CD4-positive, alpha-beta T cell treated with Interleukin-2 at 100 ng/mL for 4 hours (primary cell): ENCODE results near the gene PHACTR3.

Source experiments
- DNase-seq: peaks from one replicate; pipeline ENCODE4 v3.0.0-alpha.2; 2020; ENCODE audit warnings: low spot score

Gene PHACTR3

DNA sequence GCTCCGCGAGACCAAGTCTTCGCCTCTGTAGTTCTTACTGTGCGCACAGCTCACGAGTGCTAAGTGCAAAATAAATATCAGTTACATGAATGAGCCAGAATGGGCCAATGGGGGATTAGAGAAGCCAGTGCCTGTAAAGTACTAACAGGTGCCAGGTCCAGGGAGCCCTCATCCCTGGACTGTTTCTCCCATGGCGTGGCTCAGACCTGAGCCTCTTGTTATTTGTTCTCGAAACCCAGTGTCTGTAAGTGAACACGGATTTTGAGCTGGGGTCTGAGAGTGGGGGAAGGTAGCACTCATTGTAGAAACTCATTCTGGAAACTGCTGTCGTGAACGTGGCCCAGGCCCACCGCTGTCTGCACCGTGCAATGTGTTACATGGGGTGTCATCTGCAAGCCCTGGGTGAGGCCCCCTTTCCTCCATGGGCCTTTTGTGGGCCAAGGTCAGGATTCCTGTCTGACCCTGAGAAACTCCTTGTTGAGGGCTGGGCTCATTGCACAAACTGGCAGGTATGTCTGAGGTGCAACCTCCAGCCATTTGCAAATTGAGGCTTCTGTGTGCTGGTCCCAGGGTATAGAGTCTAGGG is 174.4 kb downstream of the PHACTR3 start:
- no peak for DNase-seq

DNA sequence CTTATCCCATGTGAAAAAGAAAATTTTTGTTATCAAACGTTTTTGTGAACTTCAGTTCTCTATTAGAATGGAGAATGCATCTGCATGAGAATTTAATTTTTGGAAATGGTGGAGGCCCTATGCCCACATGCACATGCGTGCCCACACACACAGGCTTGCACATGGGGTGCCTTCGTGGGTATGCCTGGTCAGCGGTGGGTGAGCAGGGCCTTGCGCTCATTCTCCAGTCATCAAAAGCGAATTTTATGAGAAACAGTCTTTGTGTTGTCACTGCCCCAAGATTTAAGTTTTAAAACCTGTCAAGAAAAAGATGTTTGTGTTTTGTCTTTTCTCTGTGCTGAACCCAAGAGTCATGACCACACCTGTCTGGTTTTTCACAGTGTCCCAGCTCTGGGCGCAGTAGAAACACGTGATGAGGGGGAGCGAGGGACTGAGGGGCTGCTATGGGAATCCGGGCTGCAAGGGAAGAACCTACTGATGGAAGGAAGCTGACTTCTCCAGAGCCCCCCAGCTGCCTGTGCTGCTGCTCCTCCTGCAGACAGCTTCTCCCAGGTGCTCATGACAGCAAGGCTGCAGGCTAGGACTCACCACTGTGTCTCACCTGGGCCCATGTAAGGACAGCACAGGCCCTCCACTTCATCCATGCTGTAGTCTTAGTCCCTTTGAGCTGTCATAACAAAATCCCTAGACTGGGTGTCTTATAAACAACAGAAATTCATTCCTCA is 175.5 kb downstream of the PHACTR3 start:
- DNase-seq, result no peak

DNA sequence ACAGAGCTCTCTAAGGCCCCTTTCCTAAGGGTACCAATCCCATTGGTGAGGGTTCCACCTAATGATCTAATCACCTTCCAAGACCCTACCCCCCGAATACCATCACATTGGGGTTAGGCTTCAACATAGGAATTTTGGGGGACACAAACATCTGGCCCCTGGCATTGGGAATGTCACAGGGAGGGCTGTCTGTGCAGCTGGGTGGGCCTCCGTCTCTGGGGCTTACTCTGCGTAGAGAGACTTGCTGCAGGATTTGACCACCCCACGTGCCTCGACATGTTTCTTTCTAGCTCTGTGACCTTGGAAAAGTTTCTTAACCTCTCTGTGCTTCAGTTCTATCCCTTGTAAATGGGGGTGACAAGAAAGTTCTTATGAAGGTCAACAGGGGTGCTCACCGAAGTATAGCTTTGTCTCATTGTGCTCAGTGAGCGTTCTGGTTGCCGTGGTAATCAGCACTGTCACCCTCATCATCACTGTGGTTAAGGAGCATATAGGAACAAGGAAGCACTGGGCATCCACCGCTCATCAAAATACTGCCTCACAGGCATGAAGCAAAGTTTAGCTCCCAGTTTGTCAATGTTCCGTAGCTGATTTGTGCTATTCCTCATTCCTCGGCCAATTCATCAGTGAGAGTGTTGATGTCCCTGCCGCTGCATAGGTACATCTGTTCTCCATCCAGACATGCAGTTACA is 176.3 kb downstream of the PHACTR3 start:
- no peak for DNase-seq

DNA sequence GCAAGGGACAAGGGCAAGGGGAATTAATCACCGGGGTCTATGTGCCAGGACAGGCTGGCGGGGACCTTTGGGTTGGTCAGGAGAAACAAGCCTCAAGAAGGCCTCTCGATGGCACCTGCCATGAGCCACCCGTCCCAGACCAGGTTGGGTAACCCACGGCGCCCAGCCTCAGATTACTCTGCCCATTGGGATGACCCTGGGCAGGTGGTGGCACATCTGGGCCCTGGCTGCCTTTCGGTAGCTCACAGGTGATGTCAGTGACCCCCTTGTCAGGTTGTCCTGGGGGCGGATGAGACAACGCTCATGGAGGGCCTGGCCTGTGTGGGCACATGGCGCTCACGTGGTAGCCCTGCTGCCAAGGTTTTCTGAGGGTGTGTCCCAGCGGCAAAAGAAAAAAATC is 176.9 kb downstream of the PHACTR3 start:
- DNase-seq, result no peak

DNA sequence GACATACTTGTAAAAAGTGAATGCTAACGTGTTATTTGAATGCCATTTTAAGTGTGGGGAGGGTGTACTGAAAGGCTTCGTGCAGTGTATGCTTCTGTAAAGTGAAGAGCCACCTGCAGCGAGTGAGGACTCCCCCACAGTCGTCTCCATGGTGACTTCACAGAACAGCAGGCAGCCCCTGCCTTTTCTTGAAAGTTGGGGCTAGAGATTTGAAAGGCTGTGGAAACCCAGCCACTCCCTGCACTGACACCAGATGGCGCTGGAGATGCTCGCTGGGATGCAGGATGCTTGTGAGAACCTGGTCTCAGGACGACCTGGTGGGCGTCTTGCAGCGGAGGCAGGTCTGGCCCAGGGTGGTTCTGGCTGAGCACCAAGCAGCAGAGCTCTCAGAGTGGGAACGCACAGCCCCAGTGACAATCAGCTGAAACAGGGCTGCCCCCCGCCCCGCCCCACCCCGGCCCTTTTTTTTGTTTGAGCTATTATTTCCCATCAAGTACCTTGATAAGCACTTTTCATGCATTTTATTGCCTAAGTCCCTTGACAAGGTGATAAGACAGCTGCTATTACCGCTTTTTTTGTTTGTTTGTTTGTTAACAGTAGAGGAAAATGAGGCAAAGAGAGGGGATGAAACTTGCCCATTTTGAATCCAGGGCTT is 178.8 kb downstream of the PHACTR3 start:
- peak; percentile 5 for DNase-seq

DNA sequence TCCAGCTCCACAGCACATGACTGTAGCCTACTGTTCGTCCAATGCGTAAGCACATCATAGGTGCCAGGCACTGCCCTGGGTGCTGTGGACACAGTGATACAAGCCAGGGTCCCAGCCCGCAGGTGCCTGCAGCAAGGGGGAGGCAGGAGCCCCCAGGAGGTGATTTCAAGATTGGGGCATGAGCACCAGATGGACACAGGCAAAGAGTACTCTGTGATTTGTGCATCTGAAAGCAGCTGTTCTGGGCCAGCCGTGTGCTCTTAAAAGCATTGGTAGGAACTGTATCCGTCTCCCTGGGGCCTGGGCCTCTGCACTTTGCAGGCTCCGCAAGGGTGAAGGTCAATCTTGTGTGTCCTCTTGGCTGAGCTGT is 179.3 kb downstream of the PHACTR3 start:
- no peak for DNase-seq

DNA sequence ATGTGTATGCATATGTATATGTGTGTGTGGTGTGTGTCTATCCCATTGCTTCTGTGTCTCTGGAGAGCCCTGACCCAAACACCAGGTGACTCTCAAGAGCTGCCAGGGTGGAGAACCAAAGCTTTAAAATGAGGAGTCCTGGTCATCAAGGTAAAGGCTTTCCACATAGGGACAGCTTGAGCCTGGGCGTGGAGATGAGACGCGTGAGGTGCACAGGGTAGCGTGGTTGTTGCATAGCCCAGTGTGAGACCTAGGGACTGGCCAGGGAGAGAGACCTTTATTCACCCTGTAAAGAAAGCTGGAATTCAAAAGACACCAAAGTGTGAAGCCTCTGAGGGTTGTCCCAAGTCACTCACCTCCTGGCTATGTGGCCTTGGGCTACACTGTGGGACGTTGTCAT is 180.0 kb downstream of the PHACTR3 start:
- no peak for DNase-seq

DNA sequence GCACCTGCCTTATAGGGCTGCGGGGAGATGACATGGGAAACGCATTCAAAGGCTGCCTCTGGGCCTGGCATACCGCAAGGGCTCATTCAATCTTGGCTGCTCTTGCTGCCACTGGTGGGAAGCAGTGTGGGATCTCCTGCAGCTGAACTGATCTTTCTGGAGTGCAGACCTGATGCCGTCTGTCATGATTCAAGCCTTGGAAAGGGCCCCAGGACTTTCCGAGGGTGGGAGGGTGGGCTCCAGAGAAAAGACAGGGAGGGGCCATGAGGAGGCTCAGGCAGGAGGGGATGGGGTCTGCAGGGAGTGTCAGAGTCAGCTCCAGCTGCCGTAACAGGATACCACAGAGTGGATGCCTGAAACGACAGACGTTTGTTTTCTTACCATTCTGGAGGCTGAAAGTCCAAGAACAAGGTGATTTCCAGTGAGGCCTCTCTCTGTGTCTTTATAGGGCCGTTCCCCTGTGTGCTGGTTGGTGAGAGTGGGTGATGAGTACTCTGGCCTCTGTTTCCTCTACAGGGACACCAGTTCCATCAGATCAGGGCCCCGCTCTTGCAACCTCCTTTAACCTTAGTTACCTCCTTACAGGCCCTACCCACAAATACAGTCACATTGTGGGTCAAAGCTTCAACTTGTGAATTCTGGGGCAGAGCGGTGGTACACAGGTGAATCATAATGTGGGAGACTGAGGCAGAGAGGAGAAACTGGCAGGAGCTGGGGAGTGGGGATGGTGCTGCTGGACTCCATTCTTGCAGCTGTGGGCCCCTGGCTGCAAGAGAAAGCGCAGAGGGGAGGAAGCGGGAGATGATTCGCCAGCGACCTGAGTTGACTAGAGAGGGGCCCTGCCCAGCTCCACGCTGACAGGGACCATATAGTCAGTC is 180.7 kb downstream of the PHACTR3 start:
- no peak for DNase-seq

DNA sequence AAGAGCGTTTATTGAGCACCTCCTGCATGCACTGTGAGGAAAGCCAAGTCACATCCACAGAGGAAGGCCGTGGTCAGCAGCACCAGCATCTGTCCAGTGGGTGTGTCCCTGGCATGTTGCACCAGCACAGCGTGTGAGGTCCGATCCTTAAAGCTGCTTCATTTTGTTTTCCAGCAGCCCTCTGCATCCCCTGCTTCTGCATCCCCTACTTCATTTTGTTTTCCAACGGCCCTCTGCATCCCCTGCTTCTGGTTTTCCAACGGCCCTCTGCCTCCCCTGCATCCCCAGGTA is 181.3 kb downstream of the PHACTR3 start:
- DNase-seq, result no peak

DNA sequence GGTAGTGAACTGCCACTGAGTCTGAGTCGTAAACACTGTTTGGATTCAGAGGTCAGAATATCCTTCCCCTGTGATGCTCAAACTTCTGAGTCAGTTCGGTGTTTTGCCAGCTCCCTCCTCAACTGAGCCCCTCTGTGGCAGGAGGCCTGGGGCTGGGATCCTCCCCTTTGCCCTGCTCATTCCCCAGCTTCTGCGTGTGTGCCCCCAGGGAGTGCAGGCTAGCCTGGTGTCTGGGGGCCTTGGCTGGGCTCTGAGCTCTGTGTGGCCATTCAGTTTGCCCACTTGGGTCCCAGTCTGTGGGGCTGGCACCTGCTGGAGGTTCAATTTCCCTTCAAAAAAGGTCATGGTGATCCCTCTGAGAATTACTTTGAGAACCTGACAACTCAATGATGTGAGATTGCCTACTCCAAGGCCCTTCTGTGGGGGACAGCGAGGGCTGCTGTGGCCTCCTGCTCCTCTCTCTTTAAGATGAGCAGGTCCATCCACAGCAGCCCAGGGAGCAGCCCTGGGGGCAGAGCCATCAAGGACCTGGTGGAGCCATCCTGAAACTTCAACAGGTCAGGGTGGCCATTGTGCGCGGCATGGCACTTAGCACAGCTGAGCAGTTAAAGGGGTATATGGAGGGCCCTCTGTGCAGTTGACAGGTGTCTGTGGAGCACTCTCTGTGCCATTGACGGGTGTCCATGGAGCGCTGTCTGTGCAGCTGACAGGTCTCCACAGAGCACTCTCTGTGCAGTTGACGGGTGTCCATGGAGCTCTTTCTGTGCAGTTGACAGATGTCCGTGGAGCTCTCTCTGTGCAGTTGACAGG is 181.9 kb downstream of the PHACTR3 start:
- DNase-seq, result no peak

DNA sequence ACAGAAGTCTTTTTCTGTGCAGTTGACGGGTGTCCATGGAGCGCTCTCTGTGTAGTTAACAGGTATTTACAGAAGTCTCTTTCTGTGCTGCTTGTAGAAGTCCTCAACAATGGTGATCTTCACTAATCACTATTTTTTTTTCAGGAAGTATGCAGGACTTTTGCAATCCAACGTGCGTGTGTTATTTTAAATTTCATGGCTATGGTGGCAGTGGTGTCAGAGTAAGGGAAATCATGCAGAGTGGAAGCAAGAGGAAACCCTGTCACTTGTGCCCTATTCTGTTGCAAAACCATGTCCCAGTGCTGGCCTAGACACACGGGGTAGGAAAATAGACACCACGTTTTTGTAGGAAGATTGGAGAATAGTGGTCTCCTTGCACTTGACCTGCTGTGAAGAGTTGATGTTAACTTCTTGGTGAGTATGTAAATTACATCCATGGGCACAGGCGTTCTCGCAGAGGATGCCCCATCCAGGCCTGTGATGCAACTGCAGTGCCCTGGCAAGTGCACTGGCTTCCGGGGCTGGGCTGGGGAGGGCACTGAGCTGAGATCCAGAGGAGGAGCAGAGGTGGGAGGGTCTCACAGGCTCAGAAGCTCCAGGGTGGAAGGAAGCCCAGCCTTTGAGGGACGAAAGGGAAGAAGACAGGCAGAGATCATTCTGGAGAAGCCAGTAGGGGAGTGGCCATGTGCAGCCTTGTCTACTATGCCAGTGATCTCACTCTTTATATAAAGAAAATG is 182.6 kb downstream of the PHACTR3 start:
- DNase-seq, result no peak

DNA sequence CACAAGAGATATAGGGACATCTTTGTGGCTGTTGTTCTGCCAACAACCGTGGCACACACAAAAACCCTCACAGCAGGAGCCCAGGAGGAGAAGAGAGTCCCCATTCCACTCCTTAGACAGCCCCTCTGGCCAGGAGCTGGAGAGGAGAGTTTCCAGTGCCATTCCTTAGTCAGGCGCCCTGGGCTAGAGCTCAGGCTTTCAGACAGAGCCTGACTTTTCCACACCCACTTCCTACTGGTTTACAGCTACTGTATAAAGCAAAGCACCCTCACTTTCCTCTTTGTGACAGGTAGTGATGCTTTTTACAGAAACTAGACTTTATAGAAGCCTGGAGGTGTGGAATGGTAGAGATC is 183.2 kb downstream of the PHACTR3 start:
- no peak for DNase-seq

DNA sequence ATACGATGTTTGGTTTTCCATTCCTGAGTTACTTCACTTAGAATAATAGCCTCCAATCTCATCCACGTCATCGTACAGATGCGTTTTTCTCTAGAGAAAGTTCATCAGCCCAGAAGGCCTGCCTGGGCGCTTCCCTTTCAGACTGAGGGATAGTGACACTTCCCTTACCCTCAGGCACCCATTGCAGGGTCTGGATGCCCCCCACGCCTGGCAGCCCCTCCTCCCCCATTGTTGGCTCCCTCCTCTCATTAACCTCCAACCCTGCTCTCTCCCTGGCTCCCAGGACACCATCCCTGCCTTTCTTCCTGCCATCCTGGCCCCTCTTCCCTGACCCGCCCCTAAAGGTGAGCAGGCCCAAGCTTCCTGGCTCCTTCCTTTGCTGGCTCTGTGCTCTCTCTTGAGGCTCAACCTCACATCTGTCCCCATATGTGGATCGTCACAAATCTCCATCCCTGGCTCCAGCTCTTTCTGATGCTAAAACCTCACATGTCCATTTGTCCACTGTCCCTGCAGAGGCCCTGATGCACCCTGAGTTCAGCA is 183.9 kb downstream of the PHACTR3 start:
- no peak for DNase-seq

DNA sequence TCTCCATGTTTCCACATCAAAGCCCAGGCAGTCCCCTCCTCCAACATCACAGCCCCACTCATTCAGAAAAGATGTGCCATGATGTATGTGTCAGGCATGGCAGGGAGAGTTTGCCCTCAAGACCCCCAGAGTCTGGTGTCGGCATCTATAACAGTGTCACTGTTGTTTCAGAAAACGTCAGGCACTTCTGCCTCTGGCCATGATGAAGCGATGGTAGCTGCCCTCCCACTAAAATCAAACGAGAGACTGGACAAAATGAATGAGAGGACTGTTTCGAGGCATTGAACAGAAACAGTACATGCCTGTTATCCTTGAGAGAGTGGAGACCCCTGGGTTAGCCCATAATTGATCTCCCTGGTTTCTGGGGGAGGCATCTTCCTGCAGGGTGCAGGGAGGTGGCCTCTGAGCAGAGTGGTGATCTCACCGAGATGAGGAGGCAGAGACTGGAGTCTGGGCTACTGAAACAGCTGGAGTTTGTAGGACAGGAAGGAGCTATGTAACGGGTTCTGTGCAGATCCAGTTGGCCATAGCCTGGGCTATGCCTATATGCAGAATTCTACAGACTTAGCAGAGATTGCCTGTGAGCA is 184.6 kb downstream of the PHACTR3 start:
- no peak for DNase-seq

DNA sequence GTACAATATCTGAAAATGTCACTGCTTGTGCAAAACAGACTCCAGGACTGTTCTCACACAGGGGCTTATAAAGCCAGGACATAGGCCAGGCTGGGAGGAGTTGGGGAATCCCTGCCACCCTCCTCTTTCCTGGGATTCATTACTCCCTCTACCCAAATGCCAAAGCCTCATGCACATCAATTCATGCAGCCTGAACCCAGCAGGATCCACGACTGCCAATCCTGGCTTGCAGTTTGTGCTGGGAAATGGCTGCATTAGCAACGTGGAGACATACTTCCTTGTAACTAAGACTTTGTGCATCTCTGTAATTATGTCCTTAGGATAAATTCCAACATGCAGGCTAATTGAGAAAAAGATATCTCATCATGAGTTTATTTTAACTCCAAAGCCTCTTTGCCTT is 185.3 kb downstream of the PHACTR3 start:
- DNase-seq, result no peak

DNA sequence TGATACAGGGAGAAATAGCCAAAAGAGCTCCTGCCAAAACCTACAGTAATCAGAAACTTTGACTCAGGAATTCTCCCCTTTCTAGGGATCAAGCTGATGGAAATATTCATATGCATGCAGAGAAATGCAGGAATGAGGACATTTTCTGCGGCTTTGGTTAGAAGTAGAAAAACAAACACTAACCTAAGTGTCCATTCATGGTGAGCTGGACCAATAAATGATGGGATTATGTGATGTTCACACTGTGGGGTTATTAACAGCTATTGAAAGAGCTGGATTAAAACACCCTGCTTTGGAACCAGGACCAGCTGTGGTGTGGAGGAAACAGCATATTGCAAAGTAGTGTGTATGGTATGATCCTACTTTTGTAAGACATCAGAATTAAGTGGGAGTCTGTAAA is 186.0 kb downstream of the PHACTR3 start:
- DNase-seq, result no peak

DNA sequence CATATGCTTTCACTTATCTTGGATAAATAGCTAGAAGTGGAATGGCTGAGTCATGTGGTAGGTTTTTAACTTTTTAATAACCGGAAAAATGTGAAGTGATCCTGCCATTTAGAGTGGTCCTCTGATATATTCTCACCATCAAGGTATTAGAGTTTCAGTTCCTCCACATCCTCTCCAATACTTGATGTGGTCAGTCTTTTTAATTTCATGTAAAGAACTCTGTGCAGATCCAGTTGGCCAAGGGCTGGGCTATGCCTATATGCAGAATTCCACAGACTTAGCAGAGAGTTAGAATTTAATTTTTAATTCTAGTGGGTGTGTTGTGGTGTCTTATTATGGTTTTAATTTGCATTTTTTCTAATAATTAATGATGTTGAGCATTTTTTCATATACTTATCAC is 188.0 kb downstream of the PHACTR3 start:
- no peak for DNase-seq

DNA sequence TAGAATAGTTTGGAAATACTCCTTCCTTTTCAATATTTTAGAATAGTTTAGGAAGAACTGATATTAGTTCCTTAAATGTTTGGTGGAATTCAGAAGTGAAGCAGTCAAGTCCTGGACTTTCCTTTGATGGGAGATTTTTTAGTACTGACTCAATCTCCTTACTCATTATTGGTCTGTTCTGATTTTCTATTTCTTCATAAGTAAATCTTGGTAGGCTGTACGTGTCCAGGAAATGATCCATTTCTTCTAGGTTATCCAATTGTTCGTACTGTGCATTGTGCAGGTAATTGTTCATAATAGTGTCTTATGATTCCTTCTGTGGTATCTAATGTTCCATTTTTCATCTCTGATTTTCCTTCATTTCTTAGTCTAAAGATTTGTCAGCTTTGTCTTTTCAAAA is 190.2 kb downstream of the PHACTR3 start:
- DNase-seq, result no peak

DNA sequence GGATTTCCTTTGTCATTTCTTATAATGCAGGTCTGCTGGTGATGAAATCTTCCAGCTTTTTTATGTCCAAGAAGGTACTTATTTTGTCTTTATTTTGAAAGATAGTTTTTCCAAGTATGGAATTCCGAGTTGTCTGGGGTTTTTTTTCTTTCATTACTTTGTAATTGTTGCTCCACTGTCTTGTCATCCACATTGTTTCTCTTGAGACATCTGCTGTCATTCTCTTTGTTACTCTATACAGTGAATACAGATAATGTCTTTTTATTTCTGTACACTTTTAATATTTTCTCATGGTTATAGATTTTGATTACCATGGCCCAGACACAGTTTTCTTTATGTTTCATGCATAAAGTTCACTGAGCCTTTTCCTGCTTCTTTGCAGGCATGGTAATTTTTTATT is 196.0 kb downstream of the PHACTR3 start:
- no peak for DNase-seq

DNA sequence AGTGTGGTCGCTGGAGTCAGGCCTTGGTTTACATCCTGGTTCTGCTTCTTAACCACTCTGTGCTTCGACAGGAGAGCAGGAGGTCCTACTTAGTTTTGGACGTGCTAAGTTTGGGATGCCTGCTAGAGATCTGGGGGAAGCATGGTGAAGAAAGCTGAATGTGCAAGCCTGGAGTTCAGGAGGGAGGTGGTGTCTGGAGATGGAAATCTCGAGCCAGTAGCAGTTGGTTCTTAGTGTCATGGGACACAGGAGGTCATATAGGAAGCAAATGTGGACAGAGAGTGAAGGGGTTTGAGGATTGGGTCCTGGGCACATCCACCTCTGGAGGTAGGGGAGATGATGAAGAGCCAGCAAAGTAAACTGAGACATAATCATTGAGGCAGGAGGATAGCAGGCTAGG is 197.7 kb downstream of the PHACTR3 start:
- DNase-seq, result no peak
